ENCODE data around the gene PEX26.

GRCh38 chr22:18035751-18036150 is 42.0 kb upstream of the PEX26 start:
- TF ChIP-seq CTCF (IDR thresholded peaks at IDR 0.05) (no peak), POLR2A (IDR thresholded peaks at IDR 0.05) (no peak)

Data from lower leg skin (tissue), 3 donors.